ENCODE measurements around the gene CLPTM1L.

The CLPTM1L gene, protein sequence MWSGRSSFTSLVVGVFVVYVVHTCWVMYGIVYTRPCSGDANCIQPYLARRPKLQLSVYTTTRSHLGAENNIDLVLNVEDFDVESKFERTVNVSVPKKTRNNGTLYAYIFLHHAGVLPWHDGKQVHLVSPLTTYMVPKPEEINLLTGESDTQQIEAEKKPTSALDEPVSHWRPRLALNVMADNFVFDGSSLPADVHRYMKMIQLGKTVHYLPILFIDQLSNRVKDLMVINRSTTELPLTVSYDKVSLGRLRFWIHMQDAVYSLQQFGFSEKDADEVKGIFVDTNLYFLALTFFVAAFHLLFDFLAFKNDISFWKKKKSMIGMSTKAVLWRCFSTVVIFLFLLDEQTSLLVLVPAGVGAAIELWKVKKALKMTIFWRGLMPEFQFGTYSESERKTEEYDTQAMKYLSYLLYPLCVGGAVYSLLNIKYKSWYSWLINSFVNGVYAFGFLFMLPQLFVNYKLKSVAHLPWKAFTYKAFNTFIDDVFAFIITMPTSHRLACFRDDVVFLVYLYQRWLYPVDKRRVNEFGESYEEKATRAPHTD

DNA sequence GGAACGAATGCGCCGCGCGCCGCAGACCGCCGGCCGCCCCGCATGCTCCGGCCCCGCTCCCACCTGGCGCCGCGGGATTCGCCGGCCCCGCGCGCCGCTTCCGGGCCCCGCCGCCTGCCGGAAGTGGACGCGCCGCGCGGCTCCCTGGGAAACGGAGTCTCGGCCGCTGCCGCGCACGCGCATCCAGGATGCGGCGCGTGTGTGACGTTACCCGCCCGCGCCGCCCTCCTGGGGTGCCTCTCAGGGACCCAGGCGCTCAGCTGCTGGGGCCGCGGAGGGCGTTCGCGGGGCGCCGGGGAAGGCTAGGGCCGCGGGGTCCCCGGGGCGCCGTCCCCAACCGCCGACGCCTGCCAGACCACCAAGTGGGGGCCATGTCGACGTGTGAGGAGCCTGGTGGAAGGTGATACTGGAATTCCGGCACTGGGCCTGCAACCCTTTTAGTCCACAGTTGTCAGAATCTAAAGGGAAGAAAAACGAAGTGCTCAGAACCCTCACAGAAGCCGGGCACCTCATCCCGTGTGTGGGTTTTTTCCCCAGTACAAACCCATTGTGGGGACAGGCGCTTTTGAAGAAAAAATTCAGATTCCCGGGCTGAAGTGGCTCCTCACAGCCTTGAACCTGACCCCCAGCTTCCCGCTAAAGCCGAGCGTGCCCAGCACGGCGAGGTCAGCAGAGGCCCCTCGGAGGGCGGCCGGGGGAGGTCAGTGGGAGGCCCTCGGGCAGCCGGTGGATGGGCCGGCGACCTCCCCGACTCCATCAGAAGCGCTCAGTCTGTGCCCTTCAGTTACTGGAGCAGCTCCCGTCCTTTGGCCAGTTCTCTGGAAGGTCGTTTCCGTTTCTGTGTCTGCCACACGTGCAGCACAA, at the start of gene CLPTM1L:
TSS of gene CLPTM1L (minus strand) at position 125 of the 864 bp plus-strand sequence. CDS start 258 bp downstream, outside the sequence.
- DNase-seq, result peak; percentile 89

DNA sequence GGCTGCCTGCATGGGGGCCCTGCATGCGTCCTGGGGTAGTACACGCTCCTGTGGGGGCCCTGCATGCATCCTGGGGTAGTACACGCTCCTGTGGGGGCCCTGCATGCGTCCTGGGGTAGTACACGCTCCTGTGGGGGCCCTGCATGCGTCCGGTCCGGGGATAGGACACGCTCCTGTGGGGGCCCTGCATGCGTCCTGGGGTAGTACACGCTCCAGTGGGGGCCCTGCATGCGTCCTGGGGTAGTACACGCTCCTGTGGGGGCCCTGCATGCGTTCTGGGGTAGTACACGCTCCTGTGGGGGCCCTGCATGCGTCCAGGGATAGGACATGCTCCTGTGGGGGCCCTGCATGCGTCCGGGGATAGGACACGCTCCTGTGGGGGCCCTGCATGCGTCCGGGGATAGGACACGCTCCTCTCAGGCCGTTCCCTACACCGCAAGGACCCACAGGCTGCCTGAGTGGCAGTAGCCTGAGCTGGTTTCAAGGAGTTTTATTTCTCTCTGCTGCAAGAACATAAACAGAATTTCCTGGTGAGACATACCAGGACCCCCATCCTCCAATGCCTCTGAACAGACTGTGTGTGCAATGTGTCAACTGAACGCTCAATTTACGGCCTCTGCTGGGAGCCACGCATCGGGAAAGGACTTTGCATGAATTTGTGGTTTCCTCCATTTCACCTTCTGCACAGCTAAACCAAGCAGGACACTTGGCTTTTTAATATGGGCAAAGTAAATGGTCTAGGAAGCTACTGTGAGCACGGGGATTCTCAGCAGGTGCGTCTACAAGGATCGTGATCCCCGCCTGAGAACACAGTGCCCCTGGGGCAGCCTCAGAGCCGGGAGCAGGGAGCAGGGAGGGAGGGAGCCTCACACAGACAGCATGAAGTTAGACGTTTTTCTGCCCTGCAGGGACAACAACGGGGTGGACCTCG, 48.9 kb upstream of the CLPTM1L start:
- DNase-seq, result no peak

- DNase-seq, result no peak
These were observed 48.1 kb upstream of the CLPTM1L start for GRCh38 chr5:1392801-1393565.

DNA sequence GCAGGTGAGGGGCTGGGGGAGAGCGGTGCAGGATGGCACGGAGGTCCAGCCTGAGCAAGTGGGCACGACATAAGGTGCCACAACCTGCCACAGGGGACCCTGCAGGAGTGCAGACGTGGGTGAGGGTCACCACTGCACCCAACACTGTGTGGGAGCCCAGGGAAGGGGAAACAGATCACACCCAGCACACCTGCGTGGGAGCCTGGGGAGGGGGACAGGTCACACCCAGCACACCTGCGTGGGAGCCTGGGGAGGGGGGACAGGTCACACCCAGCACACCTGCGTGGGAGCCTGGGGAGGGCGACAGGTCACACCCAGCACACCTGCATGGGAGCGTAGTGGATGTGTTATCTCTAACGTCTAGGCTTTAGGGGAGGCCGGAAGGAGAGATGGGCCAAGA, 47.4 kb upstream of the CLPTM1L start:
- no peak for DNase-seq

DNA sequence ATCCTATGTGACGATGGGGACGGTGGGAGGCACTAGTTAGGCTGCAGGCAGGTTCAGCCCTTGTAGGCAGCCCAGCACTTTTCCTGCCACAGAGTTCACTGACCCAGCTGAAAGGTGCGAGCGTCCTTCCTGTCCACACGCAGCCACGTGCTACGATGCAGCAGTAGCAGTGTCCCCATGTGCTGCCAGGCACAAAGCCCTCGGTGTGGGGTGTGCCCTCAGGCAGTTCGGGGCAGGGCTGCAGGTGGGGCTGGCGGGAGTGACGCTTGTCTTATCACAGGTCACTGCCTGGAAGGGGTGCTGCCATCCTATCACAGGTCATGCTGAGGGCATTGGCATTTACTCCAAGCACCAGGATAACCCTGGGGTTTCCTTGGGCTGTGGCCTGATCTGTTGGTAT, 46.8 kb upstream of the CLPTM1L start:
- no peak for DNase-seq

DNA sequence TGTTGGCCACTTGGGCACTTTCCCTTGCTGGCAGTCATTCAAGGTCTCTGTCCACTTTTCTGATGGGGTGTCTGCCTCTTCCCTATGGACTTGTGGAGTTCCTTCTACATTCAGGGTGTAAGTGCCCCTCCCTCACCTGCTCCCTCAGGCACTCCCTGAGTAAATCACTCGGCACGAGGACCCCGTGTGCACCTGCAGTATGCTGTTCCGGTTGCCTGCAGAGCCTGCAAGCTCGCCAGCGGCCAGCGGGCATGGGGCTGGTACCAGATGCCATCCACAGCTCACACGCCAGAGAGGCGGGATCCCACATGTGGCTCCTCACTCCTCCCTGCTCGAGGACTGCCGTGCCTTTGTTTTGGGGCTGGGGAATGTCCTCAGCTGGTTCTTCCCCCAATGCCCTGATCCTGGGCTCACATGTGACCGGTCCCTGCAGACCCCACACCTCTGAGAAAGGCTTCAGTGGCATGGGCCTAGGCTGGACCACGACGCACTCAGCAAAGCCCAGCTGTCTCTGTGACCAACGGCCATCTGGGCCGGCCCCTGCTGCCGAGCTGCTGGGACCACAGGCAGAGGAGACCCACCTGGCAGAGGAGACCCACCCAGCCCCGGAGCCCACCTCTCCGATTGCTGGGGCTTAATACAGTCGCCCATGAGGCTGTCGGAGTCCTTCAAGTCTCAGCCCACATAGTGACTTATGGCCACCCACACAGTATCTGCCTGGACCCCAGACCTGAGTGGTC, 46.1 kb upstream of the CLPTM1L start:
- no peak for DNase-seq

GRCh38 chr5:1390333-1390732, 45.4 kb upstream of the CLPTM1L start:
- DNase-seq, result no peak

DNA sequence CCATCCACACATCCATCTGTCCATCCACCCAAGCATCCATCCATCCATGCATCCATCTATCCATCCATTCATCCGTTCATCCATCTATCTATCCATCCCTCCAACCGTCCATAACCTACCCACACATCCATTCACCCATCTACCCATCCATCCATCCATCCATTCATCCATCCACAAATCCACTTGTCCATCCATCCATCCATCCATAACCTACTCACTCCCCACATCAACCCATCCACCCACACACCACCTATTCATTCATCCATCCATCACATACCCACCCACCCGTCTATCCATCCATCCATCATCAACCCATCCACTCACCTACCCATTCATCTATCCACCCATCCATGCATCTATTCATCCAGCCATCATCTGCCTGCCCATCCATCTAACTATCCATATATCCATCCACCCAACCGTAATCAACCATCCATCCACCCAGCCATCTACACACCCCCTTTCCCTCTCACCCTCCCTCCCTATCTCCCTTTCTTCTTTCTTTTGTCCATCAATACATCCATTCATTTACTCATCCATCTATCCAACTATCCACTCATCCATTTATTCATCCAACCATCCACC, 43.6 kb upstream of the CLPTM1L start:
- no peak for DNase-seq

DNA sequence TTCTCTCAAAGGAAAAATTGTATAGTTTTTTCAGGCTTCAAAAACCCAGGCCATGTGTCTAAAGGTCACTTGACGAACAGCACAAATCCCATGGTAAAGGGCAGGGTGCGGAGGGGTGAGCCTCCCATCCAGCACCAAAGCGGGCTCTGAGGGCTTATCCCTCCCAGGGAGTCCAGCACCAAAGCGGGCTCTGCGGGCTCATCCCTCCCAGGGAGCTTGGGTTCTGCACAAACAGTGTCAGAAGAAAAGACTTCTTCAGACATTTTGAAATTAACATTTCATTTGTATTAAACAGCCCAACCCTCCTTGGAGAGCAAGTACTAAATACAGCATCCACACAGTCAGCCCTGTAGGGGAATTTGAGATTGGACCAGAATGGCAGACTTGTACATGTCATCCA, 43.0 kb upstream of the CLPTM1L start:
- DNase-seq, result no peak

DNA sequence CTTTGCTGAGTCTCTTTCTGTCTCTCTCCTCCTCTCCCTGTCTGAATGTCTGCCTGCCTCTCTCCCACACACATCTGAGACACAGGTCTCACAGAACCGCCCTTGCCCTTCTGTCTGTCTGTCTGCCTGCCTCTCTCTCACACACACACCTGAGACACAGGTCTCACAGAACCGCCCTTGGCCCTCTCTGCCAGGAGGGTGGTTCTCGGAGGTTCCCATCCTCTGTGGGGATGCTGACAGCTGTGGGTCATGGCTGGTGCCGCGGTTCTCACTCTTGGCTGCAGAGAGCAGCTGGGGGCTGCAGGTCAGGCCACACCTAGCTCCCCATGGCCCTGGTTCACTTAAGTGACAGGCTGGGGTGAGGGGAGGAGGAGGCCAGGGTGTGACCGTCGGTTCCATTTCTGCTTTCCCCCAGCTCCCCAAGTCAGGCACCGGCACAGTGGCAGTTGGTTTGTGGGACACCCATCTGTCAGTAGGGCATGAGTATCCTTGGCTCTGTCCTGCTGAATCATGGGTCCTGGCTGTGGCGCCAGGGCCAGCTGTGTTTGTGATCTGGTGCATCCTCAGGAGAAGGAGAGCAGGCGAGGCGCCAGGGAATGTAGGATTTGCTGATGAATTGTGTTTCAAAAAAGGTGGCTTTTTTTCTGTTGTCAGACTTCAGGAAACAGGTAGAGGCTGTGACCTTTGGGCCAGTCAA, 42.3 kb upstream of the CLPTM1L start:
- DNase-seq, result no peak

GRCh38 chr5:1386274-1386717, 41.4 kb upstream of the CLPTM1L start:
- DNase-seq, result peak; percentile 69

DNA sequence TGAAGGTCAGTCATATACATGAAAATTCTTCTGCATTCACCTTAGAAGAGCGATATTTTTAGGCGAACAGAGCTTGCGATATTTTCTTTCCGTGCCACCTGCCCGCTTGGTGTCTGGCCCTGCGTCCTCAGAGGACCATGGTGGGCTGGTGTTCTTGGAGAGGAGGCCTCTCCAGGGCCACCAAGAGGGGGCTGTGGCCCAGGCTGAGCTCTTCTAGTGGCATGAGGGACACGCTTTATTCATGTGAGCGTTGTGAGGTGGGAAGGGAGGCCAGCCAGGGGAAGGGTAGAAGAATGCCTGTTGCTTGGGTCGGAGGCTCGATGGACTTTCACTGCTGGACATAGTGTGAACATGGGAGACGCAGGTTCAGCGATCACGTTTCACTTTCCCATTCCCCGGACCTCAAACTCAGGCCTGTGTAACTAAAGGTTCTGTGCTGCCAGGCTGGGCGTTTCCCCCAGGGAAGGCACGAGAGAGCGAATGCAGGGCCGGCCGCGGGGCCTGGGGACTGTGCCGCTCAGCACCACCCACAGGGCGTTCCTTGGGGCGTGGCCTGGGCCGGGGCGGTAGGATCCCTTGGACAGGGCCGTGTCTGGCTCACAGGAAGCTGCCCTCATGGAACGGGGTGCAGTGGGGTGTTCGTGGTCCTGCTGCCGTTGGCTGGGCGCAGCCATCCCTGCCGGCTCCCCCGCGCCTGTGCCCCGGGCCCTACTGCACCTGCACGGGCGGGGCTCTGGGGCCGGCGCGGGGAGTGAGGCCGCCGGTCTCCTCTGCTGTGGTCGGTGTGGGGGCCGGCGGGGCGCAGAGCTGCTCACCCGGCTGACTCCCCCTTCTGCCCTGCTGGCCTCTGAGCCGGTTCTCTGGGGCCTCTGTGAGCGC, 40.7 kb upstream of the CLPTM1L start:
- DNase-seq, result peak; percentile 84

DNA sequence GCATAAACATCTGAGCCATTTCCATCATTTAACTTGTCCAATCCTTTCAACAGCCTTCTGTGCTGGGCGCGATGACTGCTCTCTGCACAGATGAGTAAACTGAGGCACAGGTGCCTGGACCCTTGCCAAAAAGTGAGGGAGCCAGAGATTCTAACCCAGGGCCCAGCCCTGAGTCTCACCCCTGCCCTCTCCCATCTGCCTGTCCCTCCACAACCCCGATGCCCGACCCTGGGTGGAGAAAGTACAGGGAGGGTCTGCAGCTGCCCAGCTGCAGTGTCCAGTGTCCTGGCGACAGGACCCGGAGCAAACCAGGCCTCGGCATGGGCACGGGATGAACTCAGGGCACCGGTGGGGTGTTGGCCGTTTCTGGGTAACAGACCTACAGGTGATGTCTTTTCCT, 39.6 kb upstream of the CLPTM1L start:
- no peak for DNase-seq

DNA sequence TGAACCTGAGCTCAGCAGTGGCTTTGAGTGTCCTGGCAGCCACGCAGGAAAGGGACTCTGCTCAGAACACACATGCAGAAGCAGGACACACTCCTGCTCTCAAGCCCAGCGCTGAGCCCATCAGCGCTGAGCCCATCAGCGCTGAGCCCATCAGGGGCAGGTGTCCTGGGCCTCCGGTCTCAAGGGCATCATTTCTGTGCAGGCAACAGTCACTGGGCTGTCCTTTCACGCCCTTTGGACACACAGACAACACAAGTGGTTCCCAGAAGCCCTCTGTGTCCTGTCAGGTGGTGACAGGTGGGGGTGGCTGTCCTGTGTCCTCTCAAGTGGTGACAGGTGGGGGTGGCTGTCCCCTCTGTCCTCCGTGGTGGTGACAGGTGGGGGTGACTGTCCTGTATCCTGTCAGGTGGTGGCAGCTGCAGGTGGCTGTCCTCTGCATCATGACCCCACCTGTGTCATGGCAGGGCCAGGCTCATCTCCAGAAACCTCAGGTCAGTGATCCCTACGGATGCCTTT, 39.0 kb upstream of the CLPTM1L start:
- DNase-seq, result no peak

GRCh38 chr5:1383344-1383743, 38.4 kb upstream of the CLPTM1L start:
- DNase-seq, result no peak

DNA sequence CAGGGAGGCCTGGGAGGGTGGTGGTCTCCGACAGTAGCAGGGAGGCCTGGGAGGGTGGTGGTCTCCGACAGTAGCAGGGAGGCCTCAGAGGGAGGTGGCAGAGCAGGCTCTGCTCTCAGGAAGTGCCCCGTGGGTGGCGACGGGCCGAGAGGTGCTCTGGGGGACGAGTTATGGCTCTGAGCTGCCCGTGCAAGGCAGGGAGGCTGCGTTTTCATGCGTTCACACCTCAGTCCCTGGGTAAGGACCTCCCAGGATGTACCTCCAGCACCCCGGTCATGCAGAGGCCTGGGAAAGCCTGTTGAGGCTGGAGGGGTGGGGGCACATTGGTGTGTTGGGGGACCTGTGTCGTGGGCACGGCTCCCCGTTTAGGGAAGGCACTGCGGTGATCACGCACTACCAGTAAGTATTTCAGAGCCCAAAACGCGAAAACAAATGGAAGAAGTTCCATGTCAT, 37.4 kb upstream of the CLPTM1L start:
- no peak for DNase-seq

- no peak for DNase-seq
These were observed 36.7 kb upstream of the CLPTM1L start for GRCh38 chr5:1381370-1382247.

Data from activated naive CD4-positive, alpha-beta T cell treated with anti-CD3 and anti-CD28 coated beads, Interleukin-2, amount 50 U/mL, for 16 hours (primary cell).